GM23338 (cell line): ENCODE results near the gene ADRA2B.
"Not testable (repeated sequence)": the region's sequence is repeated elsewhere in the genome, so short reads cannot be mapped to it uniquely, and the experiment has no call there.

Experiments used
- EZH2 ChIP-seq: fragments of 200-600 bp; sonication (generic); IDR thresholded peaks from one replicate; pipeline ENCODE4 v1.8.0; 2017; ENCODE audit warnings: antibody characterized with exemption, mild to moderate bottlenecking, low read depth; ENCODE audit not compliant: unreplicated experiment
- TF ChIP-seq, protein P1 (sequence below), 2 experiments: fragments of 200-600 bp in 1 of 2; sonication (generic) in 1 of 2; conservative IDR thresholded peaks; 2 replicates each; pipeline versions ENCODE4 v1.5.1 to v1.6.1; 2016 to 2017; ENCODE audit warnings: antibody characterized with exemption in 2 of 2, low read depth in 2 of 2, mild to moderate bottlenecking in 2 of 2, moderate library complexity in 1 of 2

DNA sequence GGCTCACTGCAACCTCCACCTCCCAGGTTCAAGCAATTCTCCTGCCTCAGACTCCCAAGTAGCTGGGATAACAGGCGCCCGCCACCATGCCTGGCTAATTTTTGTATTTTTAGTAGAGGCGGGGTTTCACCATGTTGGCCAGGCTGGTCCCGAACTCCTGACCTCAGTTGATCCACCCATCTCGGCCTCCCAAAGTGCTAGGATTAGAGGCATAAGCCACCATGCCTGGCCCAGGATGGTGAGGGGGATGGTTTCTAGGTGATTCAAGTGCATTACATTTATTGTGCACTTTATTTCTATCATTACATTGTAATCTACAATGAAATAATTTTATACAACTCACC is 25.2 kb upstream of the ADRA2B start:
- TF ChIP-seq EZH2, result not testable (repeated sequence)
- TF ChIP-seq, protein P1, sequence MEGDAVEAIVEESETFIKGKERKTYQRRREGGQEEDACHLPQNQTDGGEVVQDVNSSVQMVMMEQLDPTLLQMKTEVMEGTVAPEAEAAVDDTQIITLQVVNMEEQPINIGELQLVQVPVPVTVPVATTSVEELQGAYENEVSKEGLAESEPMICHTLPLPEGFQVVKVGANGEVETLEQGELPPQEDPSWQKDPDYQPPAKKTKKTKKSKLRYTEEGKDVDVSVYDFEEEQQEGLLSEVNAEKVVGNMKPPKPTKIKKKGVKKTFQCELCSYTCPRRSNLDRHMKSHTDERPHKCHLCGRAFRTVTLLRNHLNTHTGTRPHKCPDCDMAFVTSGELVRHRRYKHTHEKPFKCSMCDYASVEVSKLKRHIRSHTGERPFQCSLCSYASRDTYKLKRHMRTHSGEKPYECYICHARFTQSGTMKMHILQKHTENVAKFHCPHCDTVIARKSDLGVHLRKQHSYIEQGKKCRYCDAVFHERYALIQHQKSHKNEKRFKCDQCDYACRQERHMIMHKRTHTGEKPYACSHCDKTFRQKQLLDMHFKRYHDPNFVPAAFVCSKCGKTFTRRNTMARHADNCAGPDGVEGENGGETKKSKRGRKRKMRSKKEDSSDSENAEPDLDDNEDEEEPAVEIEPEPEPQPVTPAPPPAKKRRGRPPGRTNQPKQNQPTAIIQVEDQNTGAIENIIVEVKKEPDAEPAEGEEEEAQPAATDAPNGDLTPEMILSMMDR (conservative IDR thresholded peaks at IDR 0.05; ENCODE audit: low read depth in 2 of 2), result not testable (repeated sequence)
